Activated T-helper 1 cell treated with anti-CD3 and anti-CD28 coated beads, Interleukin-2, amount 50 U/mL, for 16 hours (primary cell): Measurements from ENCODE around the gene CYP2A6.
"Not testable (repeated sequence)": the region's sequence is repeated elsewhere in the genome, so short reads cannot be mapped to it uniquely, and the experiment has no call there.

Experiments used
- DNase-seq, 2 donors: peaks; one replicate each; pipeline ENCODE4 v3.0.0-alpha.2; 2020; ENCODE audit warnings: low read depth in 1 of 2, low spot score in 1 of 2

CYP2A6 gene

DNA sequence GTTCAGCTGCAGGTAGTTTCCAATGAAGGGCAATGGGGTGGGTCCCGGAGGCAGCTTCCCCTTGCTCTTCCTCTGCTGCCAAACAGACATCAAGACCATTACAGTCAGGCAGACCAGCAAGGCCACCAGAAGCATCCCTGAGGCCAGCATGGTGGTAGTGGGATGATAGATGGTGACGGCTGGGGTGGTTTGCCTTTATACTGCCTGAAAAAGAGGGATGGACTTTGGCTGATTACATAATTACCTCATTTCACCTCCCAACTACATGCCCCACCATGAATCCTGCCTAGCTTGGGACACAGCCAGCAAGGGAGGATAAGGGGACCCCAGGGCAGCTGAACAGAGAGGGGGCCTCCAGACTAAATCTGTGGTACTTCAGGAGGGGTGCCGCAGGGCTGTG, at the start of gene CYP2A6:
CYP2A6 (minus strand) TSS at position 171 of the 400 bp plus-strand sequence; CDS start at position 150, 21 bp downstream.
- not testable (repeated sequence) for DNase-seq

- DNase-seq, result not testable (repeated sequence)
Observed at GRCh38 chr19:40899964-40900363, 49.7 kb upstream of the CYP2A6 start.

DNA sequence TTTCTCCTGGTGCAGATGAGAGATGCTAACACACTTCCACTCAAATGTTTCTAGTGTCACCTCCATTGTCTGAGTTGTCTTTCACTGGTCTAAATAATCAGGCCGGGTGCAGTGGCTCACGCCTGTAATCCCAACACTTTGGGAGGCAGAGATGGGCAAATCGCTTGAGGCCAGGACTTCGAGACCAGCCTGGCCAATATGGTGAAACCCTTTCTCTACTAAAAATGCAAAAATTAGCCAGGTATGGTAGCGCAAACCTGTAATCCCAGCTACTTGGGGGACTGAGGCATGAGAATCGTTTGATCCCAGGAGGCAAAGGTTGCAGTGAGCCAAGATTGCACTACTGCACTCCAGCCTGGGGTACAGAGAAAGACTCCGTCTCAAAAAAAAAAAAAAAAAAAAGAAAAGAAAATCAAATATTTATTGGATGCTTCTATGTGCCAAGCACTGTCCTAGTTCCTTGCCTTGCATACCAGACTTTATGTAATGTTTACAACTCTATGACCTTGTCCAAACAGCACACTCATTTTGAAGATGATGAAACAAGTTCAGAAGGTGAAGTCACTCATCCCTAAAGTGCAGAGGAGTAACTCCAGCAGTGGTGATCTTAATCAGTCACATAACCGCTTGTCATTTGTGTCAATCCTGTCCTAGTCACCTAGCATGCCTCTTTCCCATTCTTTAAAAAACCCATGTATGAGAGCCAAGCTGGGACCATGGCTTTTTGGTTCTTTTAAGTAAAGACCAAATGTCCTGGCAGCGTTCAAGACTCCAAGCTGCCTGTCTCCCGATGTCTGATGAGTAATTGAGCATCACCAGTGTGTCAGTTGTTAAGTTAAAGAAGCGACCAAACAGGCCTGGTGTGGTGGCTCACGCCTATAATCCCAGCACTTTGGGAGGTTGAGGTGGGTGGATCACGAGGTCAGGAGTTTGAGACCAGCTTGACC, 46.9 kb upstream of the CYP2A6 start:
- DNase-seq, result not testable (repeated sequence)

DNA sequence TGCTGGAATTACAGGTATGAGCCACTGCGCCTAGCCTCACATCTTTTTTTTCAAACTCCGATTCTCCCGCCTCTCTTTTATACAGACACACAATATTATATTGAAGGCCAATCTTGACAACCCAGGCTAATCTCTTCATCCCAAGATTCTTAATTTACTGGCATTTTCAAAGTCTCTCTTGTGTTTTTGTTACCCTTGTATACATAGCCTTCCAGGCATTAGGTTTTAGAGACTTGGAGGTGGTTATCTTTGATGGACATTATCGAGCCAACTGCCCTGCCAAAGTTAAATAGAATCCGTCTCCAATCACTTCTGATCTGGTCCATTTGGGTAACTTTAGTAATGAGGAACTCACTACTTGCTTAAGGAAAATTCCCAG, 46.2 kb upstream of the CYP2A6 start:
- no peak for DNase-seq

- DNase-seq, result no peak
Observed at GRCh38 chr19:40893112-40893511, 42.9 kb upstream of the CYP2A6 start.

DNA sequence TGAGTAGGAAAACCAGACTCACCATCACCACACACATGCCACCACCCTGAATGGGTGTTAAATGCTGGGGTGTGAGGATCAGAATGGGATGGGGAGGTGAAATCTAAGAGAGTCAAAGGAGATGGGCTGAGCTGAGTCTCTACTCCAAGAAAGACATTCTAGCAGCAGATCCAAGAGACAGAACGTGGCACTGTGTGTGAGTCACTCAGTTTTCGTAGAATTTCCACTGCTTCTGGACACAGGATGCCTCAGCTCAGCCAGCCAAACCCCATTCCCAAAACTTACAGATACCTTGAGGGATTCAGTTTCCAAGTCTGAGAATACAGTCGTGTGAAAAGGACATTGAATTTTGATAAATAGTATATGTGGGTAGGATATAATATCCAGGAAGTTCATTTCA, 39.1 kb upstream of the CYP2A6 start:
- no peak for DNase-seq

- no peak for DNase-seq
Observed at GRCh38 chr19:40888191-40888590, 37.9 kb upstream of the CYP2A6 start.

GRCh38 chr19:40884187-40884931, 34.1 kb upstream of the CYP2A6 start:
- DNase-seq, result not testable (repeated sequence)

DNA sequence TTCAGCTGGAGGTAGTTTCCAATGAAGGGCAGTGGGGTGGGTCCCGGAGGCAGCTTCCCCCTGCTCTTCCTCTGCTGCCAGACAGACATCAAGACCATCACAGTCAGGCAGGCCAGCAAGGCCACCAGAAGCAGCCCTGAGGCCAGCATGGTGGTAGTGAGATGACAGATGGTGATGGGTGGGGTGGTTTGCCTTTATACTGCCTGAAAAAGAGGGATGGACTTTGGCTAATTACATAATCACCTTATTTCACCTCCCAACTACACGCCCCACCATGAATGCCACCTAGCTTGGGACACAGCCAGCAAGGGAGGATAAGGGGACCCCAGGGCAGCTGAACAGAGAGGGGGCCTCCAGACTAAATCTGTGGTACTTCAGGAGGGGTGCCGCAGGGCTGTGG, 31.8 kb upstream of the CYP2A6 start, which contains the start of gene CYP2A7:
CYP2A7 (minus strand) TSS at position 170 of the 400 bp plus-strand sequence; CDS start at position 149, 21 bp downstream.
- DNase-seq, result not testable (repeated sequence)

GRCh38 chr19:40879349-40879748, 29.1 kb upstream of the CYP2A6 start:
- DNase-seq, result not testable (repeated sequence)

DNA sequence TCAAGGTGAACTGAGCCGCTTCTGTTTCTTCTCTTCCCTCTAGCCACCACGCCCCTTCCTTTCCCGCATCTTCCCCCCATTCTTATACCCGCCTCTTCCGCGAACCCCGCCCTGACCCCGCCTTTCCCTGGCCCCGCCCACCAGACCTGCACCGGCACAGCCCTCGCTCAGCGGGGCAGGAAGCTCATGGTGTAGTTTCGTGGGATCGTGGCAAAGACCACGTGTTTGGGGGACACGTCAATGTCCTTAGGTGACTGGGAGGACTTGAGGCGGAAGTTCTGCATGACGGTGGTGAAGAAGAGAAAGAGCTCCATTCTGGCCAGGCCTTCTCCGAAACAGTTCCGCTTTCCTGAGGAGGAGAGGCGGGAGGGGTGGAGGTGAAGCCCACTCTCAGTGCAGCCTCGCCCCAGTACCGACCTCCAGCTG, 25.3 kb upstream of the CYP2A6 start:
- peak; percentile 61 to 71 for DNase-seq

DNA sequence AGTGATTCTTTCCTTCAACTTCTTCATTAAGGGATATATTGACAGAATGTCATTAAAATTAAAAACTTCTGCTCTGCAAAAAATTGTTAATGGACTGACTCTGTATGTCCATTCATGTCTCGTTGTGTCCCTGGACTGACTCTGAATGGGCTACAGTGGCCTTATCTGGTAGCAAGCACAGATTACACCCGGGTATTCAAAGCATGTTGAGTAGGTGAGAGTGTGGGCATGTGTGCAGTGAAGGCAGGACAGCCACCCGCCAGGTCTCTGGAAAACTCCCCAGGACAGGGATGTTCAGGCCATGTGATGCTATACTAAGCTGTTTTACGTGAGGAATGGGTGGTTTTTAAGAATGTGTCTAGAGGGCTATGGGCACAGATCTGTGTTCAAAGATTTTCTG, 24.6 kb upstream of the CYP2A6 start:
- not testable (repeated sequence) for DNase-seq

GRCh38 chr19:40873873-40874272, 23.6 kb upstream of the CYP2A6 start:
- DNase-seq, result not testable (repeated sequence)

- DNase-seq, result no peak
Observed at GRCh38 chr19:40872209-40872608, 22.0 kb upstream of the CYP2A6 start.

- no peak for DNase-seq
Observed at GRCh38 chr19:40867701-40868100, 17.5 kb upstream of the CYP2A6 start.

DNA sequence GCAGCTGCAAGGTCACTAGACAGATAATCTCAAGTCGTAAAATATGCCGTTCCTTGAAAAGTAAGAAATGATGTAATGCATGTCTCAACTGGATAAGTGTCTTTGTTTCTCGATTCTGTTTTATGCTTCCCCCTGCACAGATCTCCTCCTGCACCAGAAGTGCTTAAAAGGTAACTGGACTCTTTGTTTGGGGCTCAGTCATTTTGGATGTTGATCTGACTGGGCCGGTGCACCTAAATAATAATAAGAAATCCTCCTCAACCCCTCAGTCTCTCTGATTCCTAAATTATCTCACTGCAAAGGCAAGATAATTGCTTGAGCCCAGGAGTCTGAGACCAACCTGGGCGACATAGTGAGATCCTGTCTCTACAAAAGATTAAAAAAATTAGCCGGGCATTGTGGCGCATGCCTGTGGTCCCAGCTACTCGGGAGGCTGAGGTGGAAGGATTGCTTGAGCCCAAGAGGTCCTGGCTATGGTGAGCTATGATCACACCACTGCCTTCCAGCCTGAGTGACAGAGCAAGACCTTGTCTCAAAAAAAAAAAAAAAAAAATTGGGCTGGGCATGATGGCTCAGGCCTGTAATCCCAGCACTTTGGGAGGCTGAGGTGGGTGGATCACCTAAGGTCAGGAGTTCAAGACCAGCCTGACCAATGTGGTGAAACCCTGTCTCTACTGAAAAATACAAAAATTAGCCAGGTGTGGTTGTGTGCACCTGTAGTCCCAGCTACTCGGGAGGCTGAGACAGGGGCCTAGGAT, 14.7 kb upstream of the CYP2A6 start:
- DNase-seq, result not testable (repeated sequence)

DNA sequence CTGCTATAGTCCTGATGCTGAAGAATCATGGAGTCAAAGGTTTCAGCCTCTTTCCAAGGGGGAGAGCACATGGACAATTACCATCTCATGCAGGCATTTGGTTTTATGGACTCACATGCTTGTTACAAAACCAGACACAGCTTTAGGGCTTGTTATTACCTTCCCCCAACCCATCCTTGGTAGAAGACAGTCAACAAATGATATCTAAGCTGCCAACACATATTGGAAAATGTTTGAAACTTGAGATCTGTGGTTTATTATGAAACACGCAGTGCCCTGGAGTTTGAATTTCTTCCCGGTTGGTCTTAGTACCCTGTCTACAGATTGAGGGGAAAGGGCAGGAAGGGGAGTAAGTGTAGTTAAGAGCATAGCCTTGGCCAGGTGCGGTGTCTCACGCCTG, 12.5 kb upstream of the CYP2A6 start:
- no peak for DNase-seq

- no peak for DNase-seq
Observed at GRCh38 chr19:40862333-40862732, 12.1 kb upstream of the CYP2A6 start.

- no peak for DNase-seq
Observed at GRCh38 chr19:40858109-40858508, 7.9 kb upstream of the CYP2A6 start.

GRCh38 chr19:40852467-40853152, 2.4 kb upstream of the CYP2A6 start:
- not testable (repeated sequence) for DNase-seq
